K562 (cell line): Measurements from ENCODE around the gene OPCML. TPM values are rescaled to one million over a fixed set of nuclear protein-coding genes. Genes with fewer than 3 reads are reported as not detected.

Experiments used
- ATAC-seq: fragments of 200-7000 bp; cut with Tn5 transposase; 3 replicates; pipeline ENCODE4 v1.9.1; 2020; ENCODE audit warnings: moderate library complexity
- BruUV-seq: library from RNA; stranded (reverse); fragments of 400-500 nt; replicated peaks from 2 replicates; lab custom pipeline; 2021; lab: Mats Ljungman, UMichigan
- CTCF ChIA-PET: fragments of 300-600 bp; formaldehyde crosslinking; extraction: SDS; loops from one replicate; lab custom pipeline; 2021; ENCODE audit warnings: low intra/inter-chr PET ratio; lab: Yijun Ruan, JAX
- POLR2A ChIA-PET: fragments of 300-600, 350-650 bp; sonication (Branson Sonifier 250); formaldehyde crosslinking; extraction: SDS; loops from one replicate; lab custom pipeline; 2021; ENCODE audit warnings: antibody characterized with exemption, inconsistent platforms; lab: Yijun Ruan, JAX
- DNase-seq, 4 experiments: peaks; one replicate each; pipeline versions ENCODE4 v3.0.0 to v3.0.0-alpha.2; 2011 to 2018; ENCODE audit warnings: low spot score in 3 of 4, mixed read lengths in 3 of 4; ENCODE audit errors: extremely low read depth in 1 of 4
- FAIRE-seq: peaks from 2 replicates; lab custom pipeline; 2011; peaks lifted over from hg19 to GRCh38; lab: Jason Lieb, UNC
- H2AFZ ChIP-seq: 2 replicates; pipeline ENCODE4 v1.6.0; 2011; ENCODE audit warnings: low read depth, low read length, control low read depth, inconsistent platforms
- H3K27ac ChIP-seq: fragments of 200-600 bp; 3 replicates; pipeline ENCODE4 v1.8.0; 2011; ENCODE audit warnings: low read depth, mild to moderate bottlenecking, control low read depth, inconsistent platforms, low read length, moderate library complexity, mixed read lengths; ENCODE audit errors: extremely low read depth
- H3K27me3 ChIP-seq, 2 experiments: fragments of 300-600 bp in 1 of 2; 2 replicates in 1 of 2; 3 replicates in 1 of 2; pipeline versions ENCODE4 v1.6.0 to v1.8.0; 2011; ENCODE audit warnings: inconsistent platforms in 2 of 2, low read length in 2 of 2, mild to moderate bottlenecking in 1 of 2, mixed read lengths in 1 of 2, moderate library complexity in 1 of 2; ENCODE audit not compliant: control insufficient read depth in 2 of 2, insufficient read depth in 2 of 2
- H3K36me3 ChIP-seq: fragments of 300-600 bp; 3 replicates; pipeline ENCODE4 v1.8.0; 2011; ENCODE audit warnings: mild to moderate bottlenecking, low read length, inconsistent platforms; ENCODE audit not compliant: control insufficient read depth, insufficient read depth
- H3K4me1 ChIP-seq, 2 experiments: fragments of 200-600 bp in 1 of 2; replicated peaks in 1 of 2; 2 replicates in 1 of 2; 3 replicates in 1 of 2; pipeline versions ENCODE4 v1.5.1 to v1.8.0; 2011; ENCODE audit warnings: inconsistent platforms in 2 of 2, low read length in 2 of 2, mild to moderate bottlenecking in 1 of 2, mixed read lengths in 1 of 2, moderate library complexity in 1 of 2; ENCODE audit not compliant: control insufficient read depth in 2 of 2, insufficient read depth in 2 of 2
- H3K4me2 ChIP-seq: 2 replicates; pipeline ENCODE4 v1.6.1; 2011; ENCODE audit warnings: low read length, control low read depth, inconsistent platforms, mixed read lengths; ENCODE audit not compliant: insufficient read depth
- H3K4me3 ChIP-seq: fragments of 200-600 bp; sonication (generic), shearing (Covaris generic); 2 replicates; pipeline ENCODE4 v1.5.1; 2016; ENCODE audit warnings: control low read depth, inconsistent platforms
- H3K79me2 ChIP-seq: fragments of 200-600 bp; 3 replicates; pipeline ENCODE4 v1.8.0; 2011; ENCODE audit warnings: low read length, inconsistent platforms; ENCODE audit not compliant: control insufficient read depth, insufficient read depth
- H3K9ac ChIP-seq, 2 experiments: 2 replicates each; pipeline versions ENCODE4 v1.6.0 to v1.6.1; 2011; ENCODE audit warnings: low read depth in 2 of 2, low read length in 2 of 2, control low read depth in 1 of 2, inconsistent platforms in 1 of 2, mild to moderate bottlenecking in 1 of 2, mixed read lengths in 1 of 2; ENCODE audit not compliant: insufficient read depth in 1 of 2
- H3K9me1 ChIP-seq: one replicate; pipeline ENCODE4 v1.6.0; 2011; ENCODE audit warnings: inconsistent platforms, mild to moderate bottlenecking, low read length, moderate library complexity; ENCODE audit not compliant: control insufficient read depth, insufficient read depth
- H3K9me3 ChIP-seq: replicated peaks from 2 replicates; pipeline ENCODE4 v1.5.1; 2011; ENCODE audit warnings: low read depth, low read length, inconsistent platforms; ENCODE audit not compliant: control insufficient read depth, insufficient read depth
- H4K20me1 ChIP-seq: replicated peaks from 2 replicates; pipeline ENCODE4 v1.6.1; 2011; ENCODE audit warnings: low read length, inconsistent platforms, mixed read lengths; ENCODE audit not compliant: control insufficient read depth, insufficient read depth
- CBFA2T2 ChIP-seq: fragments of 450-650 bp; conservative IDR thresholded peaks from 2 replicates; pipeline ENCODE4 v1.6.1; 2017; ENCODE audit warnings: mild to moderate bottlenecking
- ZFP30 ChIP-seq: fragments of 250-450 bp; sonication (Bioruptor Pico); IDR thresholded peaks from 2 replicates; pipeline ENCODE4 v1.8.0; 2022; ENCODE audit warnings: moderate library complexity, mild to moderate bottlenecking, inconsistent platforms, borderline replicate concordance
- WGBS: fragments of 100-300 bp; shearing (Covaris generic); methylation state at CpG from one replicate; pipeline ENCODE4 v1.1.6; 2016; ENCODE audit warnings: low coverage, mixed read lengths; ENCODE audit not compliant: insufficient coverage; ENCODE audit errors: missing lambda C conversion rate; 5-methylcytosine and 5-hydroxymethylcytosine counted together
- in situ Hi-C: fragments of 300-500 bp; cut with MboI; formaldehyde crosslinking; loops from 4 replicates; pipeline ENCODE4 v1.15.0; 2018; ENCODE audit warnings: inconsistent platforms, mixed read lengths
- intact Hi-C: fragments of 100-400 bp; cut with micrococcal nuclease; formaldehyde crosslinking; loops from 2 replicates; pipeline ENCODE4 v1.14.2; 2022
- polyA plus RNA-seq, 8 experiments: library from polyadenylated mRNA; depleted of rRNA in 4 of 8; stranded (reverse) in 5 of 8; unstranded in 3 of 8; fragments of >200 nt; fragmentation: Nextera tagmentation in 2 of 8; fragmentation: Illumina TruSeq in 1 of 8; extraction: Ambion mirVana in 2 of 8; extraction: Trizol in 1 of 8; gene quantifications; 2 replicates each; pipeline versions ENCODE4 v1.2.1 to v1.2.3, GENCODE V29; 2011 to 2014; ENCODE audit warnings: inconsistent platforms in 1 of 8, missing spikeins in 1 of 8
- total RNA-seq, 7 experiments: library from RNA; depleted of rRNA in 6 of 7; stranded (reverse); fragments of >200 nt in 6 of 7; fragmentation: Illumina TruSeq in 2 of 7; extraction: Trizol in 2 of 7; gene quantifications; 2 replicates each; pipeline versions ENCODE4 v1.2.1 to v1.2.3, GENCODE V29; 2011 to 2021; ENCODE audit warnings: low replicate concordance in 1 of 7
- TF ChIP-seq, protein P1 (sequence below): IDR thresholded peaks from 2 replicates; pipeline ENCODE4 v1.6.1; 2014; ENCODE audit warnings: antibody characterized with exemption
- TF ChIP-seq, protein P2 (sequence below): sonication (generic); formaldehyde crosslinking; IDR thresholded peaks from 2 replicates; pipeline ENCODE4 v1.8.0; 2023; ENCODE audit warnings: mild to moderate bottlenecking, missing genetic modification reagents

Gene OPCML
- total and polyA plus RNA-seq, 9 of the 15 experiments (the other 6 are each of a cell fraction or from before 2014, with no cell fraction given), result not detected

DNA sequence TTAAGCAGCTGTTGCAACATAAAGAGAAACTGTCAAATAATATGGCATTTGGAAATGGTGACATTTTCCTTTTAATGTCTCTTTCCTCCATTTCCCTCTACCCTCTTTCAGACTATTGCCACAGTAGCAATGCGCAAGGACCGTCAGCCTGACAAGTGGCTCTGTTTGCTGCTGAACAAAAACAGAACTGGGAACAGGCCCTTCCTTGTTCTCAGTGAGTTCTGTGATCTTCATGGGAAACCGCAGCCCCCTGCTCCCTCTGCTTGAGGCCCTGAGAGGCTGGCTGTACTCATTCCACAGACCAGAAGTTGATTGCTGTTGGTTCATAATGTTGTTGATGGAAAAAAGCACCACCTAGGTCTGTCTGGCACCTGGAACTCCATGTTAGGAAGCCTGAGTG, 559.7 kb downstream of the OPCML start:
- H3K4me3 ChIP-seq, result no peak overlapping the region
- H3K9me3 ChIP-seq, result no peaks in the 10 kb centered on the region
- H2AFZ ChIP-seq, result no peak overlapping the region
- in situ Hi-C loops, result no loop called here
- no peaks in the 10 kb centered on the region for H3K9me1 ChIP-seq
- no peak overlapping the region for H3K27ac ChIP-seq
- ChIA-PET POLR2A (interaction anchor here (0.6 kb wide), 1 partner anchor 64 kb away, joined by 3 read pairs; no protein-coding TSS in a partner anchor), CTCF (no interaction called here)
- DNase-seq (no peak), ATAC-seq (no peak), FAIRE-seq (no peak)
- intact Hi-C loops, result no loop called here
- no peak overlapping the region for H3K9ac ChIP-seq
- BruUV-seq, result no TSS peak
- TF ChIP-seq ZFP30 (CRISPR knock-in tag) (no peak), CBFA2T2 (no peak)
- TF ChIP-seq, protein P1, sequence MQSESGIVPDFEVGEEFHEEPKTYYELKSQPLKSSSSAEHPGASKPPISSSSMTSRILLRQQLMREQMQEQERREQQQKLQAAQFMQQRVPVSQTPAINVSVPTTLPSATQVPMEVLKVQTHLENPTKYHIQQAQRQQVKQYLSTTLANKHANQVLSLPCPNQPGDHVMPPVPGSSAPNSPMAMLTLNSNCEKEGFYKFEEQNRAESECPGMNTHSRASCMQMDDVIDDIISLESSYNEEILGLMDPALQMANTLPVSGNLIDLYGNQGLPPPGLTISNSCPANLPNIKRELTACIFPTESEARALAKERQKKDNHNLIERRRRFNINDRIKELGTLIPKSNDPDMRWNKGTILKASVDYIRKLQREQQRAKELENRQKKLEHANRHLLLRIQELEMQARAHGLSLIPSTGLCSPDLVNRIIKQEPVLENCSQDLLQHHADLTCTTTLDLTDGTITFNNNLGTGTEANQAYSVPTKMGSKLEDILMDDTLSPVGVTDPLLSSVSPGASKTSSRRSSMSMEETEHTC, result no peak
- TF ChIP-seq, protein P2, sequence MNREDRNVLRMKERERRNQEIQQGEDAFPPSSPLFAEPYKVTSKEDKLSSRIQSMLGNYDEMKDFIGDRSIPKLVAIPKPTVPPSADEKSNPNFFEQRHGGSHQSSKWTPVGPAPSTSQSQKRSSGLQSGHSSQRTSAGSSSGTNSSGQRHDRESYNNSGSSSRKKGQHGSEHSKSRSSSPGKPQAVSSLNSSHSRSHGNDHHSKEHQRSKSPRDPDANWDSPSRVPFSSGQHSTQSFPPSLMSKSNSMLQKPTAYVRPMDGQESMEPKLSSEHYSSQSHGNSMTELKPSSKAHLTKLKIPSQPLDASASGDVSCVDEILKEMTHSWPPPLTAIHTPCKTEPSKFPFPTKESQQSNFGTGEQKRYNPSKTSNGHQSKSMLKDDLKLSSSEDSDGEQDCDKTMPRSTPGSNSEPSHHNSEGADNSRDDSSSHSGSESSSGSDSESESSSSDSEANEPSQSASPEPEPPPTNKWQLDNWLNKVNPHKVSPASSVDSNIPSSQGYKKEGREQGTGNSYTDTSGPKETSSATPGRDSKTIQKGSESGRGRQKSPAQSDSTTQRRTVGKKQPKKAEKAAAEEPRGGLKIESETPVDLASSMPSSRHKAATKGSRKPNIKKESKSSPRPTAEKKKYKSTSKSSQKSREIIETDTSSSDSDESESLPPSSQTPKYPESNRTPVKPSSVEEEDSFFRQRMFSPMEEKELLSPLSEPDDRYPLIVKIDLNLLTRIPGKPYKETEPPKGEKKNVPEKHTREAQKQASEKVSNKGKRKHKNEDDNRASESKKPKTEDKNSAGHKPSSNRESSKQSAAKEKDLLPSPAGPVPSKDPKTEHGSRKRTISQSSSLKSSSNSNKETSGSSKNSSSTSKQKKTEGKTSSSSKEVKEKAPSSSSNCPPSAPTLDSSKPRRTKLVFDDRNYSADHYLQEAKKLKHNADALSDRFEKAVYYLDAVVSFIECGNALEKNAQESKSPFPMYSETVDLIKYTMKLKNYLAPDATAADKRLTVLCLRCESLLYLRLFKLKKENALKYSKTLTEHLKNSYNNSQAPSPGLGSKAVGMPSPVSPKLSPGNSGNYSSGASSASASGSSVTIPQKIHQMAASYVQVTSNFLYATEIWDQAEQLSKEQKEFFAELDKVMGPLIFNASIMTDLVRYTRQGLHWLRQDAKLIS (CRISPR knock-in tag), result no peak
- H3K79me2 ChIP-seq, result no peaks in the 10 kb centered on the region
- WGBS, result 0% methylated on average over 3 of the region's 3 CpGs
- no peaks in the 10 kb centered on the region for H4K20me1 ChIP-seq
- no peaks in the 10 kb centered on the region for H3K27me3 ChIP-seq
- H3K36me3 ChIP-seq, result no peaks in the 10 kb centered on the region
- H3K4me1 ChIP-seq, result no peaks in the 10 kb centered on the region
- no peak overlapping the region for H3K4me2 ChIP-seq
